ENCODE data around the gene RMC1. TPM values are rescaled to one million over a fixed set of nuclear protein-coding genes. Genes with fewer than 3 reads are reported as not detected.

The RMC1 gene
- total RNA-seq, 1 donor from 2014 or later: 71.2 TPM

GRCh38 chr18:23539911-23540525 lies 36.7 kb downstream of the RMC1 start:
- H3K4me1 Mint-ChIP-seq: peaks cover 35% of the 10 kb centered on the region
- CTCF ChIA-PET: interaction anchor here (0.9 to 2.4 kb wide), 2 partner anchors 17 to 24 kb away, joined by 3 to 10 read pairs; no protein-coding TSS in a partner anchor
- peaks cover 91% of the 10 kb centered on the region for H3K36me3 Mint-ChIP-seq (ENCODE audit: low read depth)
- no peak for TF ChIP-seq CTCF (IDR thresholded peaks at IDR 0.05)
- peak overlapping the region; percentile 33 for H3K4me3 Mint-ChIP-seq
- ATAC-seq (ENCODE audit: low read depth) (no peak), DNase-seq (no peak)
- intact Hi-C loops (cut with micrococcal nuclease): loop anchor here (2.0 kb wide), 1 partner anchor 15 kb away; no protein-coding TSS in a partner anchor
- H3K27ac Mint-ChIP-seq: no peak overlapping the region
- POLR2A ChIA-PET: interaction anchor here (0.8 to 0.9 kb wide), 2 partner anchors 16 to 46 kb away, joined by 3 to 4 read pairs; partner anchors contain the start of gene NPC1
- no peaks in the 10 kb centered on the region for H3K9me3 Mint-ChIP-seq
- H3K27me3 Mint-ChIP-seq: no peaks in the 10 kb centered on the region

GRCh38 chr18:23540867-23541266 lies 37.6 kb downstream of the RMC1 start:
- H3K4me1 Mint-ChIP-seq: peaks cover 35% of the 10 kb centered on the region
- intact Hi-C loops (cut with micrococcal nuclease): loop anchor here (1.0 to 2.0 kb wide), 2 partner anchors 16 to 45 kb away; partner anchors contain the start of gene NPC1
- ATAC-seq (ENCODE audit: low read depth) (peak; percentile 49), DNase-seq (no peak)
- no peak for TF ChIP-seq CTCF (IDR thresholded peaks at IDR 0.05)
- H3K27ac Mint-ChIP-seq: peak overlapping the region; percentile 54
- ChIA-PET CTCF (interaction anchor here (0.9 to 2.4 kb wide), 2 partner anchors 18 to 25 kb away, joined by 3 to 10 read pairs; no protein-coding TSS in a partner anchor), POLR2A (interaction anchor here (0.5 to 0.9 kb wide), 2 partner anchors 45 to 738 kb away, joined by 3 to 4 read pairs; partner anchors contain the start of gene NPC1)
- peaks cover 87% of the 10 kb centered on the region for H3K36me3 Mint-ChIP-seq (ENCODE audit: low read depth)
- H3K4me3 Mint-ChIP-seq: no peak overlapping the region
- no peaks in the 10 kb centered on the region for H3K9me3 Mint-ChIP-seq
- no peaks in the 10 kb centered on the region for H3K27me3 Mint-ChIP-seq

GRCh38 chr18:23541349-23542093 lies 38.2 kb downstream of the RMC1 start:
- peaks cover 83% of the 10 kb centered on the region for H3K36me3 Mint-ChIP-seq (ENCODE audit: low read depth)
- DNase-seq: no peak
- no peak for ATAC-seq (ENCODE audit: low read depth)
- ChIA-PET CTCF (interaction anchor here (1.4 to 2.4 kb wide), 2 partner anchors 25 to 130 kb away, joined by 3 to 10 read pairs; no protein-coding TSS in a partner anchor), POLR2A (interaction anchor here (0.9 kb wide), 1 partner anchor 44 kb away, joined by 4 read pairs; the partner anchor contains the start of gene NPC1)
- no peaks in the 10 kb centered on the region for H3K27me3 Mint-ChIP-seq
- H3K27ac Mint-ChIP-seq: peak overlapping the region; percentile 54
- H3K4me1 Mint-ChIP-seq: peaks cover 35% of the 10 kb centered on the region
- intact Hi-C loops (cut with micrococcal nuclease): loop anchor here (1.0 to 2.0 kb wide), 2 partner anchors 17 to 45 kb away; partner anchors contain the start of gene NPC1
- H3K4me3 Mint-ChIP-seq: no peak overlapping the region
- TF ChIP-seq CTCF (IDR thresholded peaks at IDR 0.05): no peak
- no peaks in the 10 kb centered on the region for H3K9me3 Mint-ChIP-seq

GRCh38 chr18:23542461-23542860 lies 39.1 kb downstream of the RMC1 start:
- Mint-ChIP-seq H3K9me3 (no peaks in the 10 kb centered on the region), H3K36me3 (ENCODE audit: low read depth) (peaks cover 80% of the 10 kb centered on the region), H3K27me3 (no peaks in the 10 kb centered on the region), H3K4me3 (no peak overlapping the region), H3K4me1 (peaks cover 35% of the 10 kb centered on the region), H3K27ac (no peak overlapping the region)
- DNase-seq (no peak), ATAC-seq (ENCODE audit: low read depth) (no peak)
- ChIA-PET POLR2A (no interaction called here), CTCF (interaction anchor here (1.4 to 2.4 kb wide), 2 partner anchors 26 to 131 kb away, joined by 3 to 10 read pairs; no protein-coding TSS in a partner anchor)
- no peak for TF ChIP-seq CTCF (IDR thresholded peaks at IDR 0.05)
- intact Hi-C loops (cut with micrococcal nuclease): no loop called here

Measured in activated B cell treated with CpG ODN at 0.5 μM for 24 hours (primary cell).